Right lung (tissue), 5 donors: ENCODE data around the gene MYO16. TPM values are rescaled to one million over a fixed set of nuclear protein-coding genes. Genes with fewer than 3 reads are reported as not detected.

Source experiments
- DNase-seq, 2 donors: peaks; one replicate each; pipeline ENCODE4 v3.0.0-alpha.2; 2013
- polyA plus RNA-seq, 5 donors: library from polyadenylated mRNA; unstranded; fragments of 120-200 nt; gene quantifications; one replicate each; pipeline versions ENCODE4 v1.2.1 to v1.2.3, GENCODE V29; 2013; ENCODE audit warnings: inconsistent platforms in 1 of 5, low replicate concordance in 1 of 5; ENCODE audit not compliant: insufficient read length in 5 of 5, insufficient read depth in 1 of 5

The MYO16 gene
- polyA plus RNA-seq, 5 donors: 0.95 to 2.4 (median 1.7) TPM

GRCh38 chr13:108929532-108930206 is 300.3 kb downstream of the MYO16 start:
- no peak for DNase-seq

- DNase-seq: no peak
These were observed 302.8 kb downstream of the MYO16 start for GRCh38 chr13:108932196-108932595.

GRCh38 chr13:108933061-108933460 is 303.6 kb downstream of the MYO16 start:
- DNase-seq: no peak

GRCh38 chr13:108938155-108938554 is 308.7 kb downstream of the MYO16 start:
- no peak for DNase-seq

- DNase-seq: no peak
These were observed 310.7 kb downstream of the MYO16 start for GRCh38 chr13:108940121-108940520.

GRCh38 chr13:108943842-108944241 is 314.4 kb downstream of the MYO16 start:
- no peak for DNase-seq

GRCh38 chr13:108944760-108945159 is 315.3 kb downstream of the MYO16 start:
- no peak for DNase-seq

GRCh38 chr13:108947551-108948030 is 318.2 kb downstream of the MYO16 start:
- peak in 1 of 2 donors; percentile 3 for DNase-seq

- no peak for DNase-seq
These were observed 318.9 kb downstream of the MYO16 start for GRCh38 chr13:108948251-108948671.

- DNase-seq: no peak
These were observed 321.1 kb downstream of the MYO16 start for GRCh38 chr13:108950333-108951010.

- no peak for DNase-seq
These were observed 326.3 kb downstream of the MYO16 start for GRCh38 chr13:108955741-108956140.

- no peak for DNase-seq
These were observed 328.1 kb downstream of the MYO16 start for GRCh38 chr13:108957369-108958012.

- no peak for DNase-seq
These were observed 328.6 kb downstream of the MYO16 start for GRCh38 chr13:108958013-108958376.

GRCh38 chr13:108959234-108959633 is 329.8 kb downstream of the MYO16 start:
- no peak for DNase-seq

GRCh38 chr13:108960006-108960405 is 330.6 kb downstream of the MYO16 start:
- DNase-seq: no peak

GRCh38 chr13:108961542-108962125 is 332.2 kb downstream of the MYO16 start:
- DNase-seq: peak; percentile 27 to 40

- no peak for DNase-seq
These were observed 333.2 kb downstream of the MYO16 start for GRCh38 chr13:108962654-108963053.

- no peak for DNase-seq
These were observed 333.9 kb downstream of the MYO16 start for GRCh38 chr13:108963276-108963810.

GRCh38 chr13:108963846-108964600 is 334.6 kb downstream of the MYO16 start:
- no peak for DNase-seq

- DNase-seq: no peak
These were observed 335.2 kb downstream of the MYO16 start for GRCh38 chr13:108964606-108965005.

GRCh38 chr13:108967371-108967770 is 338.0 kb downstream of the MYO16 start:
- DNase-seq: no peak
